HepG2 (cell line): ENCODE results near the gene DNAJB12. TPM values are rescaled to one million over a fixed set of nuclear protein-coding genes. Genes with fewer than 3 reads are reported as not detected.

ENCODE experiments used
- ATAC-seq: fragments of 200-7000 bp; cut with Tn5 transposase; 3 replicates; pipeline ENCODE4 v1.9.1; 2020; ENCODE audit warnings: mild to moderate bottlenecking, moderate library complexity
- BruUV-seq: library from RNA; stranded (reverse); fragments of 400-500 nt; replicated peaks from 2 replicates; lab custom pipeline; 2021; lab: Mats Ljungman, UMichigan
- CTCF ChIA-PET: fragments of 300-600 bp; formaldehyde crosslinking; extraction: SDS; loops from one replicate; lab custom pipeline; 2021; ENCODE audit warnings: low total read pairs, inconsistent platforms, low intra/inter-chr PET ratio; lab: Yijun Ruan, JAX
- POLR2A ChIA-PET: fragments of 350-600 bp; sonication (Branson Sonifier 250); formaldehyde crosslinking; loops from one replicate; lab custom pipeline; 2020; ENCODE audit warnings: antibody characterized with exemption, inconsistent platforms; lab: Yijun Ruan, JAX
- DNase-seq: peaks from one replicate; pipeline ENCODE4 v3.0.0-alpha.2; 2015; ENCODE audit warnings: low spot score
- FAIRE-seq: peaks from 3 replicates; lab custom pipeline; 2011; peaks lifted over from hg19 to GRCh38; lab: Jason Lieb, UNC
- H2AFZ ChIP-seq: one replicate; pipeline ENCODE4 v1.6.1; 2011; ENCODE audit warnings: low read length, inconsistent platforms
- H3K27ac ChIP-seq: fragments of 300-600 bp; 3 replicates; pipeline ENCODE4 v1.8.0; 2011; ENCODE audit warnings: mixed run types, mild to moderate bottlenecking, mixed read lengths, low read length, inconsistent platforms; ENCODE audit not compliant: insufficient read depth; ENCODE audit errors: extremely low read length
- H3K27me3 ChIP-seq, 2 experiments: fragments of 200-600 bp in 1 of 2; 2 replicates in 1 of 2; 3 replicates in 1 of 2; pipeline versions ENCODE4 v1.6.0 to v1.8.0; 2011; ENCODE audit warnings: low read length in 2 of 2, mild to moderate bottlenecking in 2 of 2, moderate library complexity in 2 of 2, inconsistent platforms in 1 of 2; ENCODE audit not compliant: insufficient read depth in 2 of 2, control insufficient read depth in 1 of 2
- H3K36me3 ChIP-seq, 2 experiments: fragments of 200-600 bp in 1 of 2; replicated peaks in 1 of 2; 2 replicates in 1 of 2; 3 replicates in 1 of 2; pipeline versions ENCODE4 v1.5.1 to v1.8.0; 2011; ENCODE audit warnings: low read length in 2 of 2, inconsistent platforms in 1 of 2; ENCODE audit not compliant: insufficient read depth in 2 of 2, control insufficient read depth in 1 of 2
- H3K4me1 ChIP-seq: 2 replicates; pipeline ENCODE4 v1.5.1; 2012; ENCODE audit warnings: low read length, inconsistent platforms; ENCODE audit not compliant: insufficient read depth
- H3K4me2 ChIP-seq: 2 replicates; pipeline ENCODE4 v1.6.0; 2011; ENCODE audit warnings: low read depth, low read length, inconsistent platforms
- H3K4me3 ChIP-seq, 3 experiments: fragments of 200-600 bp in 1 of 3; sonication (generic), shearing (Covaris generic) in 1 of 3; replicated peaks in 1 of 3; 2 replicates each; pipeline ENCODE4 v1.5.1; 2011 to 2016; ENCODE audit warnings: low read length in 3 of 3, inconsistent platforms in 2 of 3, low read depth in 2 of 3, mild to moderate bottlenecking in 2 of 3, control low read depth in 1 of 3, mixed read lengths in 1 of 3; ENCODE audit not compliant: insufficient read depth in 1 of 3
- H3K79me2 ChIP-seq: one replicate; pipeline ENCODE4 v1.6.1; 2011; ENCODE audit warnings: low read length, inconsistent platforms; ENCODE audit not compliant: insufficient read depth
- H3K9ac ChIP-seq: 2 replicates; pipeline ENCODE4 v1.6.0; 2011; ENCODE audit warnings: mild to moderate bottlenecking, low read depth, low read length, inconsistent platforms; ENCODE audit not compliant: insufficient read depth
- H3K9me3 ChIP-seq: 2 replicates; pipeline ENCODE4 v1.5.1; 2012; ENCODE audit warnings: mild to moderate bottlenecking, low read length
- H4K20me1 ChIP-seq: 2 replicates; pipeline ENCODE4 v1.6.0; 2011; ENCODE audit warnings: inconsistent platforms, mild to moderate bottlenecking, low read length, moderate library complexity; ENCODE audit not compliant: insufficient read depth
- HNRNPK ChIP-seq: fragments of 200-400 bp; formaldehyde crosslinking; IDR thresholded peaks from 2 replicates; pipeline ENCODE4 v1.6.1; 2018; ENCODE audit warnings: low read length, low read depth, moderate library complexity, mild to moderate bottlenecking; ENCODE audit not compliant: poor library complexity, severe bottlenecking
- JARID2 ChIP-seq: sonication (generic); formaldehyde crosslinking; IDR thresholded peaks from 2 replicates; pipeline ENCODE4 v1.8.1; 2023; ENCODE audit warnings: missing genetic modification reagents, inconsistent platforms; ENCODE audit not compliant: insufficient replicate concordance
- NR1H2 ChIP-seq: sonication (generic); formaldehyde crosslinking; IDR thresholded peaks from 2 replicates; pipeline ENCODE4 v1.8.1; 2022; ENCODE audit warnings: low read depth, missing genetic modification reagents, borderline replicate concordance
- PRDM15 ChIP-seq: sonication (generic); formaldehyde crosslinking; IDR thresholded peaks from 2 replicates; pipeline ENCODE4 v1.4.0; 2020; ENCODE audit warnings: missing genetic modification reagents
- RAD21 ChIP-seq: fragments of 450-650 bp; formaldehyde crosslinking; IDR thresholded peaks from 2 replicates; pipeline ENCODE4 v1.5.0; 2020; ENCODE audit warnings: mild to moderate bottlenecking
- RELA ChIP-seq: sonication (generic); formaldehyde crosslinking; IDR thresholded peaks from 2 replicates; pipeline ENCODE4 v1.4.0; 2020; ENCODE audit warnings: missing genetic modification reagents
- SOX6 ChIP-seq, 2 experiments: fragments of 450-650 bp in 1 of 2; sonication (generic) in 1 of 2; formaldehyde crosslinking in 1 of 2; IDR thresholded peaks; 2 replicates each; pipeline versions ENCODE4 v1.4.0 to v1.6.1; 2017 to 2020; ENCODE audit warnings: antibody characterized with exemption in 1 of 2, mild to moderate bottlenecking in 1 of 2, missing genetic modification reagents in 1 of 2
- SP2 ChIP-seq: sonication (generic); formaldehyde crosslinking; IDR thresholded peaks from 2 replicates; pipeline ENCODE4 v1.5.1; 2020; ENCODE audit warnings: mild to moderate bottlenecking, missing genetic modification reagents
- ZBTB2 ChIP-seq: sonication (generic); formaldehyde crosslinking; IDR thresholded peaks from 2 replicates; pipeline ENCODE4 v1.8.0; 2022; ENCODE audit warnings: low read depth, missing genetic modification reagents
- ZBTB46 ChIP-seq: sonication (generic); formaldehyde crosslinking; IDR thresholded peaks from 2 replicates; pipeline ENCODE4 v1.4.0; 2020; ENCODE audit warnings: mild to moderate bottlenecking, missing genetic modification reagents, borderline replicate concordance
- ZNF136 ChIP-seq: sonication (generic); formaldehyde crosslinking; IDR thresholded peaks from 2 replicates; pipeline ENCODE4 v1.8.1; 2022; ENCODE audit warnings: low read depth, mild to moderate bottlenecking, moderate library complexity, missing genetic modification reagents
- ZNF766 ChIP-seq: sonication (generic); formaldehyde crosslinking; IDR thresholded peaks from 2 replicates; pipeline ENCODE4 v1.5.0; 2020; ENCODE audit warnings: missing genetic modification reagents, borderline replicate concordance
- WGBS: methylation state at CpG from one replicate; pipeline ENCODE4 v1.1.6; 2017; ENCODE audit warnings: low lambda C conversion rate; 5-methylcytosine and 5-hydroxymethylcytosine counted together
- in situ Hi-C: cut with HindIII; loops from 2 replicates; pipeline ENCODE4 v1.10.0; 2017; ENCODE audit warnings: low pct_unique_long_range_greater_than_20kb; ENCODE audit not compliant: extremely low pct_ligation_motif_present
- intact Hi-C: fragments of 100-400 bp; cut with micrococcal nuclease; formaldehyde crosslinking; loops from one replicate; pipeline ENCODE4 v1.10.0; 2022; ENCODE audit not compliant: unreplicated experiment
- polyA plus RNA-seq, 8 experiments: library from polyadenylated mRNA; depleted of rRNA in 3 of 8; stranded (reverse) in 7 of 8; unstranded in 1 of 8; fragments of >200 nt; fragmentation: Illumina TruSeq in 4 of 8; extraction: Trizol in 4 of 8; gene quantifications; 2 replicates each; pipeline versions ENCODE4 v1.2.1 to v1.2.3, GENCODE V29; 2011 to 2016; ENCODE audit warnings: low read depth in 4 of 8, missing spikeins in 1 of 8, mixed read lengths in 1 of 8; ENCODE audit not compliant: insufficient read depth in 1 of 8
- total RNA-seq, 5 experiments: library from RNA; depleted of rRNA; stranded (reverse); fragments of >200 nt; fragmentation: Illumina TruSeq; extraction: Trizol; gene quantifications; 2 replicates each; pipeline ENCODE4 v1.2.3, GENCODE V29; 2016; ENCODE audit warnings: low read depth in 1 of 5

DNAJB12 gene
- total and polyA plus RNA-seq, 2 of the 13 experiments (the other 11 are each of a cell fraction or from before 2014, with no cell fraction given): 10.8 to 18.2 TPM

- TF ChIP-seq PRDM15 (CRISPR knock-in tag) (no peak), RELA (CRISPR knock-in tag) (no peak)
Observed at GRCh38 chr10:72386916-72387586, 32.3 kb upstream of the DNAJB12 start (continued).

GRCh38 chr10:72385724-72386123, 31.0 kb upstream of the DNAJB12 start:
- Histone ChIP-seq H3K4me2 (no peak overlapping the region), H3K27me3 (no peaks in the 10 kb centered on the region), H3K9me3 (no peaks in the 10 kb centered on the region), H3K79me2 (no peaks in the 10 kb centered on the region), H3K36me3 (peaks cover 3 to 13% of the 10 kb centered on the region in 2 experiments; a peak in 3 of 5 replicates), H3K9ac (no peak overlapping the region), H3K27ac (no peak overlapping the region), H3K4me3 (no peak overlapping the region), H3K4me1 (no peaks in the 10 kb centered on the region), H4K20me1 (no peaks in the 10 kb centered on the region), H2AFZ (no peak overlapping the region)
- TF ChIP-seq ZBTB46 (CRISPR knock-in tag) (no peak), ZNF136 (no peak), RAD21 (no peak), SOX6 (IDR thresholded peaks at IDR 0.05) (no peak), SOX6 (CRISPR knock-in tag; IDR thresholded peaks at IDR 0.05) (no peak), JARID2 (CRISPR knock-in tag) (no peak), HNRNPK (no peak), ZNF766 (CRISPR knock-in tag) (no peak), SP2 (CRISPR knock-in tag) (no peak), ZBTB2 (no peak), NR1H2 (CRISPR knock-in tag) (no peak), RELA (CRISPR knock-in tag) (no peak)
- intact Hi-C loops (no loop called here), in situ Hi-C loops (no loop called here)
- CTCF ChIA-PET: no interaction called here
- no peak for ATAC-seq
- FAIRE-seq: no peak
- no peak for DNase-seq
- POLR2A ChIA-PET: no interaction called here
- WGBS: 100% methylated on average over 4 of the region's 4 CpGs
- BruUV-seq: no TSS peak
